ENCODE results near the gene IGFLR1.

DNA sequence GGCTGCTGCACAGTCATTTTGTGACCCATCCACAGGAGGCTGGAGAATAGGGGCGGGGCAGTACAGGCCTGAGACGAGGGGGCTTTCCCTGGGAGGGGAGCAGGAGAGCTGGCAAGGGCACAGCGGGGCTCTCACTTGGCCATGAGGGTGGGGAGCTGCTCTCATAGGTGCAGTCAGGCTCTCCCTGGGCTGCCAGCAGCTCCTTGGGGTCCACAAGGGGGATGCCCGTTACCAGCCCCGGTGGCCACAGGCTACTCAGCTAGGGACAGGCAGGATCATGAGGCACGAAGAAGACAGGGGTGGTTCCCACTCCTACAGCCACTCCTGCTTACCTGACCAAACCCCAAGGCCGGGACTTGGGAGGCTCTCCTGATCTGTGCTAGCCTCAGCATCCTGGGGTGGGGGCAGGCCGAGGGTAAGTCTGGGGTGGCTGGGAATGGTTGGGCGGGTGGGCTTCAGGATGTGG, 49.6 kb upstream of the IGFLR1 start:
- TF ChIP-seq, protein P1, sequence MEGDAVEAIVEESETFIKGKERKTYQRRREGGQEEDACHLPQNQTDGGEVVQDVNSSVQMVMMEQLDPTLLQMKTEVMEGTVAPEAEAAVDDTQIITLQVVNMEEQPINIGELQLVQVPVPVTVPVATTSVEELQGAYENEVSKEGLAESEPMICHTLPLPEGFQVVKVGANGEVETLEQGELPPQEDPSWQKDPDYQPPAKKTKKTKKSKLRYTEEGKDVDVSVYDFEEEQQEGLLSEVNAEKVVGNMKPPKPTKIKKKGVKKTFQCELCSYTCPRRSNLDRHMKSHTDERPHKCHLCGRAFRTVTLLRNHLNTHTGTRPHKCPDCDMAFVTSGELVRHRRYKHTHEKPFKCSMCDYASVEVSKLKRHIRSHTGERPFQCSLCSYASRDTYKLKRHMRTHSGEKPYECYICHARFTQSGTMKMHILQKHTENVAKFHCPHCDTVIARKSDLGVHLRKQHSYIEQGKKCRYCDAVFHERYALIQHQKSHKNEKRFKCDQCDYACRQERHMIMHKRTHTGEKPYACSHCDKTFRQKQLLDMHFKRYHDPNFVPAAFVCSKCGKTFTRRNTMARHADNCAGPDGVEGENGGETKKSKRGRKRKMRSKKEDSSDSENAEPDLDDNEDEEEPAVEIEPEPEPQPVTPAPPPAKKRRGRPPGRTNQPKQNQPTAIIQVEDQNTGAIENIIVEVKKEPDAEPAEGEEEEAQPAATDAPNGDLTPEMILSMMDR (conservative IDR thresholded peaks at IDR 0.05) = no peak
- no peak for TF ChIP-seq ZFX (IDR thresholded peaks at IDR 0.05)

Data from C4-2B (cell line).